SK-N-SH (cell line): Measurements from ENCODE around the gene HPCAL1. TPM values are rescaled to one million over a fixed set of nuclear protein-coding genes. Genes with fewer than 3 reads are reported as not detected.

Experiments
- CTCF ChIA-PET: fragments of 300-600, 350-600 bp; formaldehyde crosslinking; extraction: SDS; loops from one replicate; lab custom pipeline; 2021; lab: Yijun Ruan, JAX
- POLR2A ChIA-PET: fragments of 350-600 bp; sonication (Branson Sonifier 250); formaldehyde crosslinking; extraction: SDS; loops from one replicate; lab custom pipeline; 2020; ENCODE audit warnings: antibody characterized with exemption, inconsistent platforms; lab: Yijun Ruan, JAX
- DNase-seq: peaks from one replicate; pipeline ENCODE4 v3.0.0; 2012
- H2AFZ ChIP-seq: fragments of 200-600 bp; sonication (generic); 2 replicates; pipeline ENCODE4 v1.8.1; 2016; ENCODE audit warnings: antibody characterized with exemption, mild to moderate bottlenecking, low read depth
- H3F3A ChIP-seq: fragments of 200-600 bp; sonication (generic); replicated peaks from 2 replicates; pipeline ENCODE3; 2016; ENCODE audit warnings: antibody characterized with exemption, mild to moderate bottlenecking; ENCODE audit not compliant: insufficient read depth
- H3K27ac ChIP-seq, 2 experiments: fragments of 200-500 bp in 1 of 2; fragments of 200-600 bp in 1 of 2; sonication (Bioruptor generic) in 1 of 2; sonication (generic), shearing (Covaris generic) in 1 of 2; 2 replicates each; pipeline versions ENCODE4 v1.5.1 to v1.6.1; 2014 to 2016; ENCODE audit warnings: low read depth in 2 of 2, inconsistent platforms in 1 of 2, low read length in 1 of 2, mild to moderate bottlenecking in 1 of 2, mixed read lengths in 1 of 2
- H3K27me3 ChIP-seq: fragments of 200-600 bp; sonication (generic), shearing (Covaris generic); 2 replicates; pipeline ENCODE4 v1.6.1; 2016; ENCODE audit warnings: mixed run types; ENCODE audit not compliant: insufficient read depth
- H3K36me3 ChIP-seq, 2 experiments: fragments of 200-500 bp in 1 of 2; fragments of 200-600 bp in 1 of 2; sonication (Bioruptor generic) in 1 of 2; sonication (generic) in 1 of 2; replicated peaks in 1 of 2; 2 replicates each; pipeline versions ENCODE3 to v1.5.1; 2014 to 2016; ENCODE audit warnings: low read length in 1 of 2, mild to moderate bottlenecking in 1 of 2; ENCODE audit not compliant: insufficient read depth in 2 of 2, control insufficient read depth in 1 of 2
- H3K4me1 ChIP-seq, 2 experiments: fragments of 200-500 bp in 1 of 2; fragments of 200-600 bp in 1 of 2; sonication (Bioruptor generic) in 1 of 2; sonication (generic), shearing (Covaris generic) in 1 of 2; 2 replicates each; pipeline versions ENCODE4 v1.5.1 to v1.6.1; 2014 to 2016; ENCODE audit warnings: low read depth in 1 of 2, low read length in 1 of 2, mixed run types in 1 of 2; ENCODE audit not compliant: insufficient read depth in 2 of 2, control insufficient read depth in 1 of 2
- H3K4me2 ChIP-seq: fragments of 200-600 bp; sonication (generic), shearing (Covaris generic); 2 replicates; pipeline ENCODE4 v1.6.1; 2017; ENCODE audit warnings: mixed run types
- H3K4me3 ChIP-seq, 2 experiments: fragments of 200-500 bp in 1 of 2; fragments of 200-600 bp in 1 of 2; sonication (Bioruptor generic) in 1 of 2; sonication (generic), shearing (Covaris generic) in 1 of 2; 2 replicates each; pipeline versions ENCODE4 v1.5.1 to v1.8.1; 2014 to 2016; ENCODE audit warnings: low read depth in 2 of 2, inconsistent platforms in 1 of 2, low read length in 1 of 2, mild to moderate bottlenecking in 1 of 2, mixed read lengths in 1 of 2, moderate library complexity in 1 of 2
- H3K79me2 ChIP-seq: fragments of 200-600 bp; sonication (generic); 2 replicates; pipeline ENCODE4 v1.8.1; 2017; ENCODE audit warnings: mild to moderate bottlenecking; ENCODE audit not compliant: insufficient read depth
- H3K9ac ChIP-seq: fragments of 200-600 bp; sonication (generic); 2 replicates; pipeline ENCODE4 v1.6.1; 2017; ENCODE audit warnings: mixed run types
- H3K9me2 ChIP-seq: fragments of 200-600 bp; sonication (generic); 2 replicates; pipeline ENCODE4 v1.6.1; 2017; ENCODE audit warnings: mixed run types
- H3K9me3 ChIP-seq: fragments of 200-600 bp; sonication (generic); 2 replicates; pipeline ENCODE4 v1.6.1; 2017; ENCODE audit warnings: mixed run types, mild to moderate bottlenecking, moderate library complexity
- H4K20me1 ChIP-seq: fragments of 200-600 bp; sonication (generic); 2 replicates; pipeline ENCODE4 v1.6.1; 2017; ENCODE audit warnings: mild to moderate bottlenecking, mixed run types; ENCODE audit not compliant: insufficient read depth
- CHD2 ChIP-seq: fragments of 150-350 bp; IDR thresholded peaks from 2 replicates; pipeline ENCODE4 v1.6.1; 2018; ENCODE audit warnings: low read length; ENCODE audit not compliant: partially characterized antibody
- ELF1 ChIP-seq: IDR thresholded peaks from 2 replicates; pipeline ENCODE4 v1.4.0; 2012
- FOSL2 ChIP-seq: IDR thresholded peaks from 2 replicates; pipeline ENCODE4 v1.4.0; 2012; ENCODE audit warnings: low read depth, mild to moderate bottlenecking, moderate library complexity, borderline replicate concordance
- GATA2 ChIP-seq: sonication (generic); formaldehyde crosslinking; IDR thresholded peaks from 2 replicates; pipeline ENCODE4 v1.5.0; 2020; ENCODE audit warnings: mild to moderate bottlenecking, missing genetic modification reagents
- JUND ChIP-seq: IDR thresholded peaks from 2 replicates; pipeline ENCODE4 v1.4.0; 2012
- MEF2A ChIP-seq: IDR thresholded peaks from 2 replicates; pipeline ENCODE4 v1.4.0; 2012; ENCODE audit warnings: low read depth, borderline replicate concordance
- NRF1 ChIP-seq: IDR thresholded peaks from 2 replicates; pipeline ENCODE4 v1.6.1; 2012; ENCODE audit warnings: low read depth, mild to moderate bottlenecking, low read length
- RCOR1 ChIP-seq: fragments of 150-350 bp; IDR thresholded peaks from 2 replicates; pipeline ENCODE4 v1.6.1; 2017; ENCODE audit warnings: antibody characterized with exemption, low read length
- TCF12 ChIP-seq: IDR thresholded peaks from 2 replicates; pipeline ENCODE4 v1.4.0; 2012
- YY1 ChIP-seq: IDR thresholded peaks from 2 replicates; pipeline ENCODE4 v1.4.0; 2012; ENCODE audit warnings: low read depth, mild to moderate bottlenecking
- WGBS: methylation state at CpG from one replicate; pipeline ENCODE4 v1.1.6; 2017; ENCODE audit warnings: low lambda C conversion rate; 5-methylcytosine and 5-hydroxymethylcytosine counted together
- polyA plus RNA-seq, 3 experiments: library from polyadenylated mRNA; depleted of rRNA; stranded (reverse); fragments of >200 nt; gene quantifications; 2 replicates each; pipeline ENCODE4 v1.2.3, GENCODE V29; 2012
- TF ChIP-seq, protein P1 (sequence below): IDR thresholded peaks from 2 replicates; pipeline ENCODE4 v1.4.0; 2012; ENCODE audit warnings: low read depth, borderline replicate concordance
- TF ChIP-seq, protein P2 (sequence below): IDR thresholded peaks from 2 replicates; pipeline ENCODE4 v1.4.0; 2012; ENCODE audit warnings: low read depth, borderline replicate concordance
- TF ChIP-seq, protein P3 (sequence below): fragments of 200-600 bp; sonication (generic); IDR thresholded peaks from 2 replicates; pipeline ENCODE4 v1.6.1; 2017; ENCODE audit warnings: antibody characterized with exemption, mild to moderate bottlenecking, moderate library complexity

HPCAL1 gene
- polyA plus RNA-seq, 1 of the 3 experiments (the other 2 are of a cell fraction) = 77.0 TPM

DNA sequence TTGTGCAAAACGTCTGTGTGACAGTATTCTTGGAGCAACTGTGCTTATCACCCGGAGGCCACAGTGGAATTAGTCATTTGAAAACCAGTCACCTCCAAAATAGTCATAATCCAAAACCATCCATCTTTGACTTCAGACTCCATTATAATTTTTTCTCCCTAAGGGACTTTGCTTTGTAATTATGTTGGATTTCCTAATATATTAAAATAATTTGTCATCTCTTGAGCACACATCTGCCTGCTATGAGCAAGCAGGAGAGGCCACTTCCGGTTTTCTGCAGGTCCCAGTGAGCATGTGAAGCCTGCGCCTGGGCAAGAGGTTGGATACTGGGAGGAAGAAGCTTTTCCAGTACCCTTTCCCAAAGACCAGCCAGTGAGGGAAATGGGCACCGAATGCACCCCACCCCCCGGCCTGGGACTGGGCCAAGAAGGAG lies 87.7 kb downstream of the HPCAL1 start:
- Histone ChIP-seq H3K27ac (peak overlapping the region in 1 of 2 experiments; percentile 96; a peak in 2 of 4 replicates), H2AFZ (no peak overlapping the region), H3K79me2 (0 out of 2 replicates have a peak, but pooled peaks cover 4% of the 10 kb centered on the region), H3K36me3 (no peaks in the 10 kb centered on the region), H3K9me2 (no peaks in the 10 kb centered on the region), H3K9me3 (no peaks in the 10 kb centered on the region), H3K27me3 (no peaks in the 10 kb centered on the region), H3K4me3 (no peak overlapping the region), H3K4me2 (no peak overlapping the region), H4K20me1 (peaks cover 9% of the 10 kb centered on the region; the same call in 1 of the 2 replicates), H3F3A (no peaks in the 10 kb centered on the region), H3K9ac (no peak overlapping the region), H3K4me1 (peaks cover 10 to 92% of the 10 kb centered on the region in 2 experiments; a peak in 3 of 4 replicates)
- DNase-seq = no peak
- ChIA-PET POLR2A (interaction anchor here (0.6 kb wide), 1 partner anchor 85 kb away, joined by 4 read pairs; no protein-coding TSS in a partner anchor), CTCF (interaction anchor here (0.8 to 3.1 kb wide), 9 partner anchors 12 to 266 kb away, joined by 3 to 10 read pairs (median 3); no protein-coding TSS in a partner anchor)
- TF ChIP-seq, protein P1, sequence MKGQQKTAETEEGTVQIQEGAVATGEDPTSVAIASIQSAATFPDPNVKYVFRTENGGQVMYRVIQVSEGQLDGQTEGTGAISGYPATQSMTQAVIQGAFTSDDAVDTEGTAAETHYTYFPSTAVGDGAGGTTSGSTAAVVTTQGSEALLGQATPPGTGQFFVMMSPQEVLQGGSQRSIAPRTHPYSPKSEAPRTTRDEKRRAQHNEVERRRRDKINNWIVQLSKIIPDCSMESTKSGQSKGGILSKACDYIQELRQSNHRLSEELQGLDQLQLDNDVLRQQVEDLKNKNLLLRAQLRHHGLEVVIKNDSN = no peak
- TF ChIP-seq TCF12 (no peak), RCOR1 (no peak), GATA2 (CRISPR knock-in tag) (no peak), ELF1 (no peak)
- WGBS = 62% methylated on average over 6 of the region's 6 CpGs

DNA sequence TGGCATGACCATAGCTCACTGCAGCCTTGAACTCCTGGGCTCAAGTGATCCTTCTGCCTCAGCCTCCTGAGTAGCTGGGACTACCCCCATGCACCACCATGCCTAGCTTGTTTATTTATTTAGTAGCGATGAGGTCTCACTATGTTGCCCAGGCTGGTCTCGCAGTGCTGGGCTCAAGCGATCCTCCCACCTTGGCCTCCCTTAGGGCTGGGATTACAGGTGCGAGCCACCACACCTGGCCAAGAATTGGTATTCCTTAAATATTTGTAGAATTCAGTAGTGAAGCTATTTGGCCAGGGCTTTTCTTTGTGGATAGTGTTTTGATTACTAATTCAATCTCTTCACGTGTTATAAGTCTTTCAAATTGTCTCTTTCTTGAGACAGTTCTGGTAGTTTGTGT lies 89.4 kb downstream of the HPCAL1 start:
- no peak for TF ChIP-seq MEF2A
- TF ChIP-seq JUND = no peak
- TF ChIP-seq, protein P1 = no peak
- TF ChIP-seq, protein P2, sequence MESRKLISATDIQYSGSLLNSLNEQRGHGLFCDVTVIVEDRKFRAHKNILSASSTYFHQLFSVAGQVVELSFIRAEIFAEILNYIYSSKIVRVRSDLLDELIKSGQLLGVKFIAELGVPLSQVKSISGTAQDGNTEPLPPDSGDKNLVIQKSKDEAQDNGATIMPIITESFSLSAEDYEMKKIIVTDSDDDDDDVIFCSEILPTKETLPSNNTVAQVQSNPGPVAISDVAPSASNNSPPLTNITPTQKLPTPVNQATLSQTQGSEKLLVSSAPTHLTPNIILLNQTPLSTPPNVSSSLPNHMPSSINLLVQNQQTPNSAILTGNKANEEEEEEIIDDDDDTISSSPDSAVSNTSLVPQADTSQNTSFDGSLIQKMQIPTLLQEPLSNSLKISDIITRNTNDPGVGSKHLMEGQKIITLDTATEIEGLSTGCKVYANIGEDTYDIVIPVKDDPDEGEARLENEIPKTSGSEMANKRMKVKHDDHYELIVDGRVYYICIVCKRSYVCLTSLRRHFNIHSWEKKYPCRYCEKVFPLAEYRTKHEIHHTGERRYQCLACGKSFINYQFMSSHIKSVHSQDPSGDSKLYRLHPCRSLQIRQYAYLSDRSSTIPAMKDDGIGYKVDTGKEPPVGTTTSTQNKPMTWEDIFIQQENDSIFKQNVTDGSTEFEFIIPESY = no peak
- no peak for TF ChIP-seq NRF1
- TF ChIP-seq, protein P3, sequence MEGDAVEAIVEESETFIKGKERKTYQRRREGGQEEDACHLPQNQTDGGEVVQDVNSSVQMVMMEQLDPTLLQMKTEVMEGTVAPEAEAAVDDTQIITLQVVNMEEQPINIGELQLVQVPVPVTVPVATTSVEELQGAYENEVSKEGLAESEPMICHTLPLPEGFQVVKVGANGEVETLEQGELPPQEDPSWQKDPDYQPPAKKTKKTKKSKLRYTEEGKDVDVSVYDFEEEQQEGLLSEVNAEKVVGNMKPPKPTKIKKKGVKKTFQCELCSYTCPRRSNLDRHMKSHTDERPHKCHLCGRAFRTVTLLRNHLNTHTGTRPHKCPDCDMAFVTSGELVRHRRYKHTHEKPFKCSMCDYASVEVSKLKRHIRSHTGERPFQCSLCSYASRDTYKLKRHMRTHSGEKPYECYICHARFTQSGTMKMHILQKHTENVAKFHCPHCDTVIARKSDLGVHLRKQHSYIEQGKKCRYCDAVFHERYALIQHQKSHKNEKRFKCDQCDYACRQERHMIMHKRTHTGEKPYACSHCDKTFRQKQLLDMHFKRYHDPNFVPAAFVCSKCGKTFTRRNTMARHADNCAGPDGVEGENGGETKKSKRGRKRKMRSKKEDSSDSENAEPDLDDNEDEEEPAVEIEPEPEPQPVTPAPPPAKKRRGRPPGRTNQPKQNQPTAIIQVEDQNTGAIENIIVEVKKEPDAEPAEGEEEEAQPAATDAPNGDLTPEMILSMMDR = no peak
- no peak for TF ChIP-seq YY1
- TF ChIP-seq CHD2 = no peak
- no peak for TF ChIP-seq FOSL2
- no peak for TF ChIP-seq RCOR1
- TF ChIP-seq, all 33 proteins: peak for 0
- CTCF ChIA-PET = interaction anchor here (0.9 to 5.0 kb wide), 9 partner anchors 8 to 251 kb away, joined by 3 to 53 read pairs (median 4); partner anchors contain the start of gene HPCAL1
- Histone ChIP-seq H3F3A (no peaks in the 10 kb centered on the region), H3K9ac (no peak overlapping the region), H3K27me3 (no peaks in the 10 kb centered on the region), H3K4me2 (no peak overlapping the region), H4K20me1 (0 out of 2 replicates have a peak, but pooled peaks cover 8% of the 10 kb centered on the region), H3K36me3 (no peaks in the 10 kb centered on the region), H3K9me2 (no peaks in the 10 kb centered on the region), H3K4me3 (no peak overlapping the region), H3K79me2 (0 out of 2 replicates have a peak, but pooled peaks cover 4% of the 10 kb centered on the region), H3K9me3 (no peaks in the 10 kb centered on the region), H2AFZ (no peak overlapping the region), H3K4me1 (peaks cover 3 to 92% of the 10 kb centered on the region in 2 experiments; a peak in 3 of 4 replicates), H3K27ac (peak overlapping the region in 1 of 2 experiments; percentile 96; a peak in 2 of 4 replicates)
- POLR2A ChIA-PET = interaction anchor here (1.2 to 1.7 kb wide), 2 partner anchors 56 to 105 kb away, joined by 3 to 4 read pairs; partner anchors contain the start of gene ODC1
- DNase-seq = no peak
- 88% methylated on average over 5 of the region's 5 CpGs for WGBS
